ENCODE data around the gene RBM20. TPM values are rescaled to one million over a fixed set of nuclear protein-coding genes. Genes with fewer than 3 reads are reported as not detected.
A peak's percentile ranks its signal among the peaks of the same experiment; 100 is the strongest.

RBM20 gene
- total RNA-seq (1 to 10 TPM; 4.9 to 7.8 (median 6.0) TPM), polyA plus RNA-seq (under 1 TPM in 2 of 3 donors, not detected in 1; 0.23 to 0.64 TPM)

GRCh38 chr10:110643653-110644597 lies at the start of gene RBM20:
Gene RBM20, plus strand, starts transcription at chr10:110644336. Its CDS starts 119 bp downstream, at chr10:110644455.
- Histone ChIP-seq H3K4me3 (peak within 1 kb of the TSS; percentile 57 to 84 (median 66)), H3K27ac (peak within 1 kb of the TSS; percentile 74 to 91 (median 85)), H3K36me3 (no peaks in the 10 kb centered on the region), H3K27me3 (peaks cover 14 to 57% (median 18%) of the 10 kb centered on the region in 3 donors), H3K9me3 (no peaks in the 10 kb centered on the region), H3K4me1 (peaks cover 0 to 36% (median 28%) of the 10 kb centered on the region in 4 donors)
- DNase-seq = peak; percentile 69
- WGBS, 2 donors = 1% methylated on average over 106 of the region's 106 CpGs
- TF ChIP-seq, protein P1, sequence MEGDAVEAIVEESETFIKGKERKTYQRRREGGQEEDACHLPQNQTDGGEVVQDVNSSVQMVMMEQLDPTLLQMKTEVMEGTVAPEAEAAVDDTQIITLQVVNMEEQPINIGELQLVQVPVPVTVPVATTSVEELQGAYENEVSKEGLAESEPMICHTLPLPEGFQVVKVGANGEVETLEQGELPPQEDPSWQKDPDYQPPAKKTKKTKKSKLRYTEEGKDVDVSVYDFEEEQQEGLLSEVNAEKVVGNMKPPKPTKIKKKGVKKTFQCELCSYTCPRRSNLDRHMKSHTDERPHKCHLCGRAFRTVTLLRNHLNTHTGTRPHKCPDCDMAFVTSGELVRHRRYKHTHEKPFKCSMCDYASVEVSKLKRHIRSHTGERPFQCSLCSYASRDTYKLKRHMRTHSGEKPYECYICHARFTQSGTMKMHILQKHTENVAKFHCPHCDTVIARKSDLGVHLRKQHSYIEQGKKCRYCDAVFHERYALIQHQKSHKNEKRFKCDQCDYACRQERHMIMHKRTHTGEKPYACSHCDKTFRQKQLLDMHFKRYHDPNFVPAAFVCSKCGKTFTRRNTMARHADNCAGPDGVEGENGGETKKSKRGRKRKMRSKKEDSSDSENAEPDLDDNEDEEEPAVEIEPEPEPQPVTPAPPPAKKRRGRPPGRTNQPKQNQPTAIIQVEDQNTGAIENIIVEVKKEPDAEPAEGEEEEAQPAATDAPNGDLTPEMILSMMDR (IDR thresholded peaks at IDR 0.05) = no peak
- peak in 2 of 4 donors; percentile 37 to 64 for TF ChIP-seq POLR2AphosphoS5 (IDR thresholded peaks at IDR 0.05)
- intact Hi-C loops (cut with DNase I) = loop anchor here (5.0 to 10.0 kb wide), 2 partner anchors 53 to 181 kb away; no protein-coding TSS in a partner anchor

GRCh38 chr10:110597476-110597875 lies 46.7 kb upstream of the RBM20 start:
- H3K36me3 ChIP-seq = peaks cover 0 to 87% (median 29%) of the 10 kb centered on the region in 4 donors
- no peaks in the 10 kb centered on the region for H3K9me3 ChIP-seq
- DNase-seq = no peak
- WGBS, 2 donors = 93% methylated on average over 2 of the region's 2 CpGs
- H3K27me3 ChIP-seq = no peaks in the 10 kb centered on the region
- H3K4me3 ChIP-seq = no peak overlapping the region
- H3K27ac ChIP-seq = no peak overlapping the region
- H3K4me1 ChIP-seq = peaks cover 0 to 3% (median 0%) of the 10 kb centered on the region in 4 donors
- TF ChIP-seq POLR2AphosphoS5 (IDR thresholded peaks at IDR 0.05) (no peak), POLR2A (IDR thresholded peaks at IDR 0.05) (no peak), EP300 (IDR thresholded peaks at IDR 0.05) (no peak)
- TF ChIP-seq, protein P1 (IDR thresholded peaks at IDR 0.05) = no peak
- intact Hi-C loops (cut with DNase I) = no loop called here

- Histone ChIP-seq H3K36me3 (peaks cover 6 to 96% (median 33%) of the 10 kb centered on the region in 4 donors), H3K27me3 (no peaks in the 10 kb centered on the region), H3K9me3 (no peaks in the 10 kb centered on the region), H3K4me3 (no peak overlapping the region), H3K4me1 (peaks cover 0 to 3% (median 0%) of the 10 kb centered on the region in 4 donors), H3K27ac (no peak overlapping the region)
- no peak for TF ChIP-seq POLR2A (IDR thresholded peaks at IDR 0.05)
- TF ChIP-seq, protein P1 (IDR thresholded peaks at IDR 0.05) = peak in 1 of 4 experiments; percentile 11
- no peak for DNase-seq
- 59 to 81% methylated on average over 2 of the region's 2 CpGs for WGBS, 2 donors
- intact Hi-C loops (cut with DNase I) = no loop called here
Observed at GRCh38 chr10:110600487-110601101, 43.5 kb upstream of the RBM20 start.

DNA sequence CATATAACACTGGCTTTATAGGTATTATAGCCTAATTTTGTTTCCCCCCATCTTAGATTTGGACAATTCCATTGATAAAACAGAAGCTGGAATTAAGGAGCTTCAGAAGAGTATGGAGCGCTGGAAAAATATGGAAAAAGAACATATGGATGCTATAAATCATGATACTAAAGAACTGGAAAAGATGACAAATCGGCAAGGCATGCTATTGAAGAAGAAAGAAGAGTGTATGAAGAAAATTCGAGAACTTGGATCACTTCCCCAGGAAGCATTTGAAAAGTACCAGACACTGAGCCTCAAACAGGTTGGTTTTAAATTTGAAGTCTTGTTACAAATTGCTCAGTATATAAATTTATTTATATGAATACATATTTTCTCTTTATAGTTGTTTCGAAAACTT lies 42.6 kb upstream of the RBM20 start:
- H3K27ac ChIP-seq = no peak overlapping the region

More for the DNA sequence above, 42.6 kb upstream of the RBM20 start:
- intact Hi-C loops (cut with DNase I) = no loop called here
- Histone ChIP-seq H3K9me3 (no peaks in the 10 kb centered on the region), H3K4me3 (no peak overlapping the region), H3K27me3 (no peaks in the 10 kb centered on the region), H3K4me1 (peaks cover 0 to 3% (median 0%) of the 10 kb centered on the region in 4 donors), H3K36me3 (peaks cover 6 to 96% (median 33%) of the 10 kb centered on the region in 4 donors)
- WGBS, 2 donors = 88 to 97% methylated on average over 4 of the region's 4 CpGs
- TF ChIP-seq, protein P1 (IDR thresholded peaks at IDR 0.05) = no peak
- no peak for TF ChIP-seq POLR2A (IDR thresholded peaks at IDR 0.05)
- TF ChIP-seq EP300 (IDR thresholded peaks at IDR 0.05) = no peak
- TF ChIP-seq POLR2AphosphoS5 (IDR thresholded peaks at IDR 0.05) = no peak
- no peak for DNase-seq

Measured in sigmoid colon (tissue), 7 donors.